Stomach (tissue), 9 donors: ENCODE measurements around the gene DOK3. TPM values are rescaled to one million over a fixed set of nuclear protein-coding genes. Genes with fewer than 3 reads are reported as not detected.
A peak's percentile ranks its signal among the peaks of the same experiment; 100 is the strongest.

ENCODE experiments used
- DNase-seq, 2 donors: peaks; one replicate each; pipeline versions ENCODE4 v3.0.0 to v3.0.0-alpha.2; 2013 to 2019
- H3K27ac ChIP-seq, 5 donors: fragments of 200-600 bp in 4 of 5; sonication (generic) in 4 of 5; one replicate each; pipeline ENCODE4 v1.5.1; 2013 to 2019; ENCODE audit warnings: mild to moderate bottlenecking in 1 of 5, moderate library complexity in 1 of 5
- H3K27me3 ChIP-seq, 3 donors: fragments of 200-600 bp; sonication (generic); one replicate each; pipeline ENCODE4 v1.5.1; 2017 to 2019; ENCODE audit warnings: mixed run types in 1 of 3
- H3K36me3 ChIP-seq, 4 donors: fragments of 200-600 bp; sonication (generic); 1 replicate in 3 of 4; 2 replicates in 1 of 4; pipeline ENCODE4 v1.5.1; 2016 to 2019
- H3K4me1 ChIP-seq, 4 donors: fragments of 200-600 bp; sonication (generic); one replicate each; pipeline ENCODE4 v1.5.1; 2016 to 2019
- H3K4me3 ChIP-seq, 4 donors: fragments of 200-600 bp; sonication (generic) in 3 of 4; one replicate each; pipeline ENCODE4 v1.5.1; 2016 to 2019; ENCODE audit warnings: mild to moderate bottlenecking in 1 of 4
- H3K9me3 ChIP-seq, 4 donors: fragments of 200-600 bp; sonication (generic); one replicate each; pipeline ENCODE4 v1.5.1; 2016 to 2019
- CTCF ChIP-seq, 7 experiments: fragments of 450-650 bp in 4 of 7; fragments of 200-600 bp in 3 of 7; sonication (generic) in 3 of 7; IDR thresholded peaks; one replicate each; pipeline ENCODE4 v1.5.1; 2016 to 2019; ENCODE audit warnings: antibody characterized with exemption in 7 of 7, control low read depth in 2 of 7, mild to moderate bottlenecking in 1 of 7
- EP300 ChIP-seq: sonication (generic); formaldehyde crosslinking; IDR thresholded peaks from one replicate; pipeline ENCODE4 v1.6.1; 2017; ENCODE audit warnings: antibody characterized with exemption
- POLR2A ChIP-seq, 4 donors: fragments of 450-650 bp; IDR thresholded peaks; one replicate each; pipeline ENCODE4 v1.6.1; 2016; ENCODE audit warnings: antibody characterized with exemption in 4 of 4, control low read depth in 2 of 4, mild to moderate bottlenecking in 1 of 4, moderate library complexity in 1 of 4
- POLR2AphosphoS5 ChIP-seq, 3 donors: sonication (generic); formaldehyde crosslinking; IDR thresholded peaks; one replicate each; pipeline ENCODE4 v1.6.1; 2016; ENCODE audit warnings: antibody characterized with exemption in 3 of 3
- WGBS, 5 donors: extraction: QIAGEN DNeasy Blood & Tissue Kit in 3 of 5; methylation state at CpG; one replicate each; pipeline versions ENCODE4 v1.1.5 to v1.1.7; 2013 to 2018; 5-methylcytosine and 5-hydroxymethylcytosine counted together
- intact Hi-C: fragments of 100-400 bp; cut with DNase I; formaldehyde crosslinking; loops from one replicate; pipeline ENCODE4 v1.15.1; 2023; ENCODE audit warnings: low total_unique reads
- polyA plus RNA-seq, 3 donors: library from polyadenylated mRNA; stranded (reverse); fragments of 200-250 nt; gene quantifications; one replicate each; pipeline ENCODE4 v1.2.3, GENCODE V29; 2013
- total RNA-seq, 5 donors: library from RNA; depleted of rRNA; stranded (reverse); fragments of >200 nt; gene quantifications; one replicate each; pipeline versions ENCODE4 v1.1.0 to v1.2.3, GENCODE V29; 2014 to 2016
- donor health status: healthy with polysubstance abuse.
- donor health status: Bipolar disorder and iron deficiency.
- donor health status: healthy.

The DOK3 gene
- total and polyA plus RNA-seq, 8 donors: 0.43 to 31.2 (median 4.9) TPM; not detected in 1

DNA sequence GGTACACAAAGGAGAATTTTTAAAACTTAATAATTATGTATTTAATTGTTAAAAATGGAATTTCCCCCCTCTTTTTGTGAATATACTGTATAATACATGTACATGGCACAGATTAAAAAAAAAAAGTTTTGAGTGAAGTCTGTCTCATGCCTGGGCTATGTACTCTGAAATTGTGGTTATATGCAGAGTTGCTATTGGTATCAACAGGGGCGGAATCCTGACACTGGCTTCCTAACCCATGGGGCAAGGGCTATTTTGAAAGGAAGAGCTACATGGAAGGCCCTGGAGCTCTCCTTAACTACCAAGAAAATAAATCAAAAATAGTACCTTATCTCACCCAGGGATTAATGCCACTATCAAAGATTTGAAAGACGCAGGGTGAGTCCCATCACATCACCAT is 45.6 kb upstream of the DOK3 start:
- DNase-seq: no peak
- no peaks in the 10 kb centered on the region for H3K9me3 ChIP-seq
- intact Hi-C loops: no loop called here
- 81 to 90% (median 87%) methylated on average over 2 of the region's 2 CpGs for WGBS, 5 donors
- H3K27ac ChIP-seq: no peak overlapping the region
- peaks cover 18 to 46% (median 35%) of the 10 kb centered on the region in 4 donors for H3K4me1 ChIP-seq
- H3K27me3 ChIP-seq: no peaks in the 10 kb centered on the region
- TF ChIP-seq CTCF (IDR thresholded peaks at IDR 0.05): no peak
- TF ChIP-seq EP300: no peak
- TF ChIP-seq POLR2A (IDR thresholded peaks at IDR 0.05): no peak
- no peak for TF ChIP-seq POLR2AphosphoS5 (IDR thresholded peaks at IDR 0.05)
- H3K4me3 ChIP-seq: peak overlapping the region; percentile 86 to 100 (median 94)
- H3K36me3 ChIP-seq: peaks cover 5 to 18% (median 9%) of the 10 kb centered on the region in 4 donors

DNA sequence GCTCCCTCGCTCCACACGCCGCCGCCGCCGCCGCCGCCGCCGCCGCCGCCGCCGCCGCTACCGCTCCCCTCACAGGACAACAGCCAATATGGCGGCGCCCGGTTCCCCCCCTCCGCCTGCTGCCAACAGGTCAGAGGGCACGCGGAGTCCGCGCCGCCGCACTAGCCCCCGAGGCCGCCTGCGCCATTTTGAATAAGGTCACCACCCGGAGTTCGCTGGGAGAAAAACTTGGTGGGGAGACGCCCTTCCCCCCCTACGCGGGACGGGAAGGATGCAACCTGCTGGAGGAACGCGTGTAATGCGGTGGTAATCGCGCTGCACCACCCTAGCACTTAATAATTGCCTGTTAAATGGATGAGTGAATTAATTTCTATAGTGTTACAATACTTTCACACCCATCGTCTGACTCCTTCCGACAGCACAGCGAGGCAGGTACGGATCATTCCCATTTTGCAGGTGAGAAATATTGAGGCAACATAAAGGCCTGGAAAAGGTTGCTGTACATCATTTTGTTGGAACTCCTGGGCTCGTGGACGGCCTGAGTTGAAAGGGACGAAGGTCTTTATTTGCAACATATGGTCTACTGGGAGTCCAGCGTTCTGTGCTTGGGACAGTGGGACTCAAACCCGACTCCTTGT is 45.0 kb upstream of the DOK3 start, which contains the start of gene FAM193B:
Gene FAM193B, minus strand, starts transcription at position 90 of the 638 bp plus-strand sequence. CDS start 105 bp downstream, outside the sequence.
- Histone ChIP-seq H3K4me3 (peak within 1 kb of the TSS; percentile 86 to 100 (median 94)), H3K4me1 (peaks cover 18 to 48% (median 36%) of the 10 kb centered on the region in 4 donors), H3K27me3 (no peaks in the 10 kb centered on the region), H3K27ac (peak within 1 kb of the TSS; percentile 78 to 93 (median 83)), H3K36me3 (peaks cover 5 to 18% (median 9%) of the 10 kb centered on the region in 4 donors), H3K9me3 (no peaks in the 10 kb centered on the region)
- peak; percentile 95 to 97 for DNase-seq
- intact Hi-C loops: no loop called here
- WGBS, 5 donors: 7 to 14% (median 9%) methylated on average over 25 to 49 of the region's 49 CpGs
- TF ChIP-seq POLR2AphosphoS5 (IDR thresholded peaks at IDR 0.05) (peak; percentile 34 to 90 (median 77)), CTCF (IDR thresholded peaks at IDR 0.05) (peak in 2 of 7 experiments; percentile 9 to 23), EP300 (no peak), POLR2A (IDR thresholded peaks at IDR 0.05) (no peak)

DNA sequence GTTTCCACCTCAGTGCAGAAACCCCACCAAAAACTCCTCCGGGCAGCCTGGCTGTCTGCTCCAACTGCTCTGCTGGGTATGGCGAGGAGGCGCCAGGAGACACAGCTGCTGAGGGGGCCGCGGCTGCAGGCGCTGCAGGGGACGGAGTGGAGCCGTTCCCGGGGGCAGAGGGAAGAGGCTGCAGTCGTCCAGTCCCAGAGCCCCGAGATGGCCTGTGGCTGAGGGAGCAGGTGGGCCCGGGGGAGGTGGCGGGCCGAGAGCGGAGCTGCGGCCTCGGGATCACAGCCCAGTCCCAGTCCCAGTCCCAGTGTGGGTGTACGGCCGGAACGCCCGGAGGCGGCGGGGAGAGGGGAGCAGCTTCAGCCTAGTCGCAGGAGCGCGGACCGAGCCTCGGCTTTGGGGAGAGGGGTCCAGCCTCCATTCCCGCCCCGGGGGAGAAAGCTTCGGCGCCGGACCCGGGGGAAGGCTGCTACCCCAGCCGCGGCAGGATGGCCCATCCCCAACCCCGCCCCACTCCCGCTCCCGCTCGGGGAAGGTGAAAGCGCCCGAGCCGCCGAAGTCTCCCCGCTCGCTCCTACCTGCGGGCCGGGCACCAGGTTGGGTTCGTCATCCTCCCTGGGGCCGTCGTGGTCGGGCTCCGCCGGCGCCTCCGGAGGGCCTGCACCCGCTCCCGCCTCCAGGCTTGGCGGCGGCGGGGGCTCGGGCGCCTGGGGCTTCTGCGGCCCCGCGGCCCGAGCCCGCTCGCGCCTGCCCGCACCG is 44.2 kb upstream of the DOK3 start:
- 0 to 1% (median 1%) methylated on average over 9 to 72 of the region's 72 CpGs for WGBS, 5 donors
- peak; percentile 56 to 69 for DNase-seq
- Histone ChIP-seq H3K27me3 (no peaks in the 10 kb centered on the region), H3K27ac (peak overlapping the region; percentile 78 to 93 (median 83)), H3K36me3 (peaks cover 5 to 18% (median 9%) of the 10 kb centered on the region in 4 donors), H3K9me3 (no peaks in the 10 kb centered on the region), H3K4me1 (peaks cover 19 to 53% (median 39%) of the 10 kb centered on the region in 4 donors), H3K4me3 (peak overlapping the region; percentile 86 to 100 (median 94))
- intact Hi-C loops: no loop called here
- TF ChIP-seq POLR2AphosphoS5 (IDR thresholded peaks at IDR 0.05) (no peak), EP300 (no peak), CTCF (IDR thresholded peaks at IDR 0.05) (no peak), POLR2A (IDR thresholded peaks at IDR 0.05) (no peak)

- Histone ChIP-seq H3K27me3 (no peaks in the 10 kb centered on the region), H3K4me3 (peak overlapping the region; percentile 86 to 100 (median 94)), H3K4me1 (peaks cover 27 to 62% (median 43%) of the 10 kb centered on the region in 4 donors), H3K36me3 (peaks cover 5 to 18% (median 9%) of the 10 kb centered on the region in 4 donors), H3K27ac (peak overlapping the region in 3 of 5 donors; percentile 81 to 93 (median 88)), H3K9me3 (no peaks in the 10 kb centered on the region)
- 36 to 60% (median 38%) methylated on average over 13 to 16 of the region's 16 CpGs for WGBS, 5 donors
- no peak for DNase-seq
- intact Hi-C loops: no loop called here
- no peak for TF ChIP-seq POLR2AphosphoS5 (IDR thresholded peaks at IDR 0.05)
- no peak for TF ChIP-seq POLR2A (IDR thresholded peaks at IDR 0.05)
- no peak for TF ChIP-seq CTCF (IDR thresholded peaks at IDR 0.05)
- TF ChIP-seq EP300: no peak
Measured at GRCh38 chr5:177552839-177553455, 43.3 kb upstream of the DOK3 start.
